Stimulated activated naive B cell treated with anti-CD40 and anti-IgM and Interleukin-4, amounts not matched to agents 10 μg/mL and 1 μg/mL and 100 μg/mL, for 72 hours (primary cell): ENCODE results near the gene OBSL1.

Source experiments
- ATAC-seq, 2 donors: fragments of 150-1000 bp; cut with Tn5 transposase; replicated peaks; 2 replicates each; pipeline ENCODE4 v1.10.0; 2021; ENCODE audit warnings: moderate library complexity in 1 of 2
- DNase-seq: peaks from one replicate; pipeline ENCODE4 v3.0.0; 2021
- H3K27ac Mint-ChIP-seq: one replicate; pipeline ENCODE4 v1.8.0; 2022; ENCODE audit warnings: mild to moderate bottlenecking, mixed read lengths
- H3K27me3 Mint-ChIP-seq, 2 donors: one replicate each; pipeline ENCODE4 v1.8.0; 2022; ENCODE audit warnings: mixed read lengths in 2 of 2
- H3K36me3 Mint-ChIP-seq, 2 donors: one replicate each; pipeline ENCODE4 v1.8.0; 2022; ENCODE audit warnings: mixed read lengths in 2 of 2, mild to moderate bottlenecking in 1 of 2
- H3K4me1 Mint-ChIP-seq, 2 donors: one replicate each; pipeline ENCODE4 v1.8.0; 2022; ENCODE audit warnings: mixed read lengths in 2 of 2, mild to moderate bottlenecking in 1 of 2
- H3K4me3 Mint-ChIP-seq, 2 donors: one replicate each; pipeline ENCODE4 v1.8.0; 2022; ENCODE audit warnings: mild to moderate bottlenecking in 2 of 2, mixed read lengths in 2 of 2, moderate library complexity in 1 of 2
- H3K9me3 Mint-ChIP-seq, 2 donors: one replicate each; pipeline ENCODE4 v1.8.0; 2022; ENCODE audit warnings: mixed read lengths in 2 of 2, mild to moderate bottlenecking in 1 of 2

The OBSL1 gene

GRCh38 chr2:219506802-219507526, 64.4 kb downstream of the OBSL1 start:
- ATAC-seq (no peak), DNase-seq (no peak)
- Mint-ChIP-seq H3K9me3 (no peaks in the 10 kb centered on the region), H3K4me3 (no peak overlapping the region), H3K27ac (no peak overlapping the region), H3K36me3 (peaks cover 38 to 60% of the 10 kb centered on the region in 2 donors), H3K4me1 (peaks cover 18 to 27% of the 10 kb centered on the region in 2 donors), H3K27me3 (peaks cover 37 to 43% of the 10 kb centered on the region in 2 donors)

- DNase-seq (no peak), ATAC-seq (no peak)
- Mint-ChIP-seq H3K4me3 (no peak overlapping the region), H3K9me3 (no peaks in the 10 kb centered on the region), H3K36me3 (peaks cover 45 to 65% of the 10 kb centered on the region in 2 donors), H3K27me3 (peaks cover 31 to 36% of the 10 kb centered on the region in 2 donors), H3K27ac (no peak overlapping the region), H3K4me1 (peaks cover 22 to 25% of the 10 kb centered on the region in 2 donors)
Observed at GRCh38 chr2:219506153-219506801, 65.1 kb downstream of the OBSL1 start.

- Mint-ChIP-seq H3K27ac (no peak overlapping the region), H3K4me1 (peaks cover 18 to 19% of the 10 kb centered on the region in 2 donors), H3K27me3 (peaks cover 24 to 29% of the 10 kb centered on the region in 2 donors), H3K4me3 (no peak overlapping the region), H3K9me3 (no peaks in the 10 kb centered on the region), H3K36me3 (peaks cover 45 to 65% of the 10 kb centered on the region in 2 donors)
- DNase-seq (no peak), ATAC-seq (no peak)
Observed at GRCh38 chr2:219505585-219505984, 65.8 kb downstream of the OBSL1 start.

GRCh38 chr2:219502618-219503017, 68.7 kb downstream of the OBSL1 start:
- ATAC-seq (no peak), DNase-seq (no peak)
- Mint-ChIP-seq H3K27ac (no peak overlapping the region), H3K27me3 (peaks cover 11 to 13% of the 10 kb centered on the region in 2 donors), H3K4me1 (peaks cover 21 to 32% of the 10 kb centered on the region in 2 donors), H3K9me3 (no peaks in the 10 kb centered on the region), H3K36me3 (peaks cover 50 to 64% of the 10 kb centered on the region in 2 donors), H3K4me3 (no peak overlapping the region)

GRCh38 chr2:219501849-219502248, 69.5 kb downstream of the OBSL1 start:
- ATAC-seq (no peak), DNase-seq (no peak)
- Mint-ChIP-seq H3K36me3 (peaks cover 43 to 56% of the 10 kb centered on the region in 2 donors), H3K4me1 (peaks cover 25 to 33% of the 10 kb centered on the region in 2 donors), H3K9me3 (no peaks in the 10 kb centered on the region), H3K27me3 (peaks cover 15 to 19% of the 10 kb centered on the region in 2 donors), H3K4me3 (no peak overlapping the region), H3K27ac (no peak overlapping the region)
